ENCODE measurements around the gene NHERF1. TPM values are rescaled to one million over a fixed set of nuclear protein-coding genes. Genes with fewer than 3 reads are reported as not detected.
A peak's percentile ranks its signal among the peaks of the same experiment; 100 is the strongest.

The NHERF1 gene
- polyA plus RNA-seq, 1 of the 3 experiments (the other 2 are of a cell fraction): 40.1 TPM

GRCh38 chr17:74798239-74798707 is 49.8 kb downstream of the NHERF1 start:
- Histone ChIP-seq H3K9me2 (no peaks in the 10 kb centered on the region), H3K4me3 (ENCODE audit: low read depth in 2 of 2, low read length in 1 of 2) (no peak overlapping the region; a peak in 1 of 4 replicates), H3K79me2 (ENCODE audit: insufficient read depth) (no peaks in the 10 kb centered on the region), H3K4me1 (ENCODE audit: control insufficient read depth in 1 of 2, insufficient read depth in 2 of 2, low read depth in 1 of 2, low read length in 1 of 2) (peaks cover 23 to 29% of the 10 kb centered on the region in 2 experiments), H3K36me3 (replicated peaks in 1 of 2; ENCODE audit: control insufficient read depth in 1 of 2, insufficient read depth in 2 of 2, low read length in 1 of 2) (peaks cover 12 to 71% of the 10 kb centered on the region in 2 experiments), H3K27me3 (ENCODE audit: insufficient read depth) (no peaks in the 10 kb centered on the region), H3K27ac (ENCODE audit: low read depth in 2 of 2, low read length in 1 of 2) (peak overlapping the region; percentile 56 to 82), H3K4me2 (peak overlapping the region; percentile 75), H2AFZ (ENCODE audit: low read depth) (no peak overlapping the region), H3F3A (replicated peaks; ENCODE audit: insufficient read depth) (peaks cover 24% of the 10 kb centered on the region), H3K9ac (peak overlapping the region; percentile 32; the same call in 1 of the 2 replicates), H4K20me1 (ENCODE audit: insufficient read depth) (no peaks in the 10 kb centered on the region), H3K9me3 (no peaks in the 10 kb centered on the region)
- no peak for DNase-seq
- 31% methylated on average over 8 of the region's 8 CpGs for WGBS (ENCODE audit: low lambda C conversion rate)
- TF ChIP-seq POLR2AphosphoS5 (IDR thresholded peaks at IDR 0.05; ENCODE audit: low read depth, low read length) (no peak), JUND (IDR thresholded peaks at IDR 0.05) (peak; percentile 64), REST (IDR thresholded peaks at IDR 0.05; ENCODE audit: low read depth, low read length) (no peak), MXI1 (IDR thresholded peaks at IDR 0.05; ENCODE audit: low read depth, low read length) (no peak), FOSL2 (IDR thresholded peaks at IDR 0.05; ENCODE audit: borderline replicate concordance, low read depth) (peak; percentile 84), TCF12 (IDR thresholded peaks at IDR 0.05) (peak; percentile 82), CTCF (IDR thresholded peaks at IDR 0.05) (no peak), TAF1 (IDR thresholded peaks at IDR 0.05; ENCODE audit: borderline replicate concordance, low read depth, low read length) (no peak), RFX5 (IDR thresholded peaks at IDR 0.05; ENCODE audit: low read length) (no peak), RXRA (IDR thresholded peaks at IDR 0.05; ENCODE audit: borderline replicate concordance, low read depth) (no peak), EP300 (IDR thresholded peaks at IDR 0.05; ENCODE audit: borderline replicate concordance in 1 of 2, low read depth in 1 of 2, low read length in 1 of 2) (0 out of 4 replicates have a peak, but pooled peaks of 1 of the 2 experiments have one; percentile 13)
- ChIA-PET POLR2A (interaction anchor here (0.9 kb wide), 1 partner anchor 9 kb away, joined by 3 read pairs; no protein-coding TSS in a partner anchor), CTCF (interaction anchor here (0.7 to 98.1 kb wide), 10 partner anchors 7 to 93 kb away, joined by 3 to 3869 read pairs (median 5); partner anchors contain the start of genes FDXR, GRIN2C and NHERF1)

All from SK-N-SH (cell line).